Liver (tissue), 9 donors: ENCODE measurements around the gene SYNM. TPM values are rescaled to one million over a fixed set of nuclear protein-coding genes. Genes with fewer than 3 reads are reported as not detected.

Source experiments
- DNase-seq: peaks from one replicate; pipeline ENCODE4 v3.0.0-alpha.2; 2017; ENCODE audit warnings: low spot score
- H3K27ac ChIP-seq, 2 donors: one replicate each; pipeline ENCODE4 v1.7.0; 2013; ENCODE audit warnings: inconsistent platforms in 2 of 2, low read length in 2 of 2, control low read depth in 1 of 2, low read depth in 1 of 2, mild to moderate bottlenecking in 1 of 2
- H3K27me3 ChIP-seq, 4 donors: one replicate each; pipeline versions ENCODE4 v1.6.1 to v1.7.0; 2013; ENCODE audit warnings: low read length in 3 of 4, inconsistent platforms in 1 of 4, mild to moderate bottlenecking in 1 of 4, moderate library complexity in 1 of 4; ENCODE audit not compliant: control insufficient read depth in 4 of 4, insufficient read depth in 4 of 4
- H3K36me3 ChIP-seq, 4 donors: one replicate each; pipeline versions ENCODE4 v1.6.1 to v1.7.0; 2013; ENCODE audit warnings: low read length in 3 of 4, mild to moderate bottlenecking in 3 of 4, low read depth in 1 of 4, moderate library complexity in 1 of 4; ENCODE audit not compliant: control insufficient read depth in 4 of 4, insufficient read depth in 3 of 4
- H3K4me1 ChIP-seq, 4 donors: one replicate each; pipeline versions ENCODE4 v1.6.1 to v1.7.0; 2013; ENCODE audit warnings: low read length in 3 of 4, mild to moderate bottlenecking in 3 of 4, moderate library complexity in 1 of 4; ENCODE audit not compliant: control insufficient read depth in 4 of 4, insufficient read depth in 4 of 4
- H3K4me3 ChIP-seq, 3 donors: one replicate each; pipeline versions ENCODE4 v1.6.1 to v1.7.0; 2013; ENCODE audit warnings: low read length in 3 of 3, control low read depth in 1 of 3, low read depth in 1 of 3, mild to moderate bottlenecking in 1 of 3
- H3K9ac ChIP-seq, 2 donors: one replicate each; pipeline ENCODE4 v1.7.0; 2013; ENCODE audit warnings: low read length in 2 of 2, mild to moderate bottlenecking in 2 of 2, moderate library complexity in 2 of 2, control low read depth in 1 of 2, low read depth in 1 of 2
- H3K9me3 ChIP-seq, 4 donors: one replicate each; pipeline versions ENCODE4 v1.6.1 to v1.7.0; 2013; ENCODE audit warnings: low read length in 3 of 4; ENCODE audit not compliant: control insufficient read depth in 4 of 4
- CTCF ChIP-seq: fragments of 150-350 bp; IDR thresholded peaks from 2 replicates; pipeline ENCODE4 v1.5.1; 2017; ENCODE audit warnings: improper control_type of control experiment, low read depth, low read length; ENCODE audit not compliant: missing input control
- EGR1 ChIP-seq, 2 donors: IDR thresholded peaks; 2 replicates each; pipeline ENCODE4 v1.6.1; 2016 to 2018; ENCODE audit warnings: antibody characterized with exemption in 2 of 2, low read depth in 2 of 2
- FOXA1 ChIP-seq: IDR thresholded peaks from 2 replicates; pipeline ENCODE4 v1.6.1; 2016; ENCODE audit warnings: antibody characterized with exemption
- FOXA2 ChIP-seq: IDR thresholded peaks from 2 replicates; pipeline ENCODE4 v1.6.1; 2016; ENCODE audit warnings: antibody characterized with exemption
- GABPA ChIP-seq, 2 donors: IDR thresholded peaks in 1 of 2; conservative IDR thresholded peaks in 1 of 2; 2 replicates each; pipeline ENCODE4 v1.6.1; 2016; ENCODE audit warnings: antibody characterized with exemption in 2 of 2, mild to moderate bottlenecking in 1 of 2, moderate library complexity in 1 of 2
- HNF4A ChIP-seq, 2 donors: conservative IDR thresholded peaks; 2 replicates each; pipeline ENCODE4 v1.6.1; 2016; ENCODE audit warnings: antibody characterized with exemption in 2 of 2, mild to moderate bottlenecking in 2 of 2
- HNF4G ChIP-seq: IDR thresholded peaks from 2 replicates; pipeline ENCODE4 v1.6.1; 2016; ENCODE audit warnings: antibody characterized with exemption
- MAX ChIP-seq: IDR thresholded peaks from 2 replicates; pipeline ENCODE4 v1.6.1; 2016; ENCODE audit warnings: antibody characterized with exemption
- NR2F2 ChIP-seq: IDR thresholded peaks from 2 replicates; pipeline ENCODE4 v1.6.1; 2016; ENCODE audit warnings: antibody characterized with exemption
- RAD21 ChIP-seq, 2 donors: IDR thresholded peaks; 2 replicates each; pipeline ENCODE4 v1.6.1; 2016; ENCODE audit warnings: antibody characterized with exemption in 2 of 2, mild to moderate bottlenecking in 2 of 2
- REST ChIP-seq: IDR thresholded peaks from 2 replicates; pipeline ENCODE4 v1.6.1; 2016; ENCODE audit warnings: antibody characterized with exemption, mild to moderate bottlenecking
- RXRA ChIP-seq, 2 donors: IDR thresholded peaks; 2 replicates each; pipeline ENCODE4 v1.6.1; 2017 to 2018; ENCODE audit warnings: antibody characterized with exemption in 2 of 2, mild to moderate bottlenecking in 1 of 2
- SP1 ChIP-seq: IDR thresholded peaks from 2 replicates; pipeline ENCODE4 v1.6.1; 2018; ENCODE audit warnings: antibody characterized with exemption, mild to moderate bottlenecking
- TAF1 ChIP-seq: conservative IDR thresholded peaks from 2 replicates; pipeline ENCODE4 v1.6.1; 2016; ENCODE audit warnings: antibody characterized with exemption, mild to moderate bottlenecking
- YY1 ChIP-seq: IDR thresholded peaks from 2 replicates; pipeline ENCODE4 v1.6.1; 2016; ENCODE audit warnings: antibody characterized with exemption, mild to moderate bottlenecking
- WGBS: extraction: QIAGEN DNeasy Blood & Tissue Kit; methylation state at CpG from one replicate; pipeline ENCODE4 v1.1.7; 2013; 5-methylcytosine and 5-hydroxymethylcytosine counted together
- polyA plus RNA-seq, 2 donors: library from polyadenylated mRNA; stranded (reverse) in 1 of 2; unstranded in 1 of 2; fragments of 200-250 nt in 1 of 2; fragments of >200 nt in 1 of 2; fragmentation: Nextera tagmentation in 1 of 2; extraction: Ambion mirVana in 1 of 2; gene quantifications; one replicate each; pipeline versions ENCODE4 v1.2.1 to v1.2.3, GENCODE V29; 2013 to 2015
- total RNA-seq, 2 donors: library from RNA; depleted of rRNA; stranded (reverse); fragments of >200 nt; gene quantifications; one replicate each; pipeline ENCODE4 v1.2.3, GENCODE V29; 2014
- donor health status: healthy.
- donor health status: healthy.
- donor health status: healthy.
- donor health status: healthy.
- donor health status: healthy.

SYNM gene
- total and polyA plus RNA-seq, 4 donors, result 0.39 to 6.4 (median 1.2) TPM

GRCh38 chr15:99126131-99126588 is 21.3 kb downstream of the SYNM start:
- Histone ChIP-seq H3K27ac (no peak overlapping the region), H3K4me1 (peaks cover 0 to 5% (median under 1%) of the 10 kb centered on the region in 4 donors), H3K9me3 (no peaks in the 10 kb centered on the region), H3K9ac (no peak overlapping the region), H3K36me3 (no peaks in the 10 kb centered on the region), H3K4me3 (no peak overlapping the region), H3K27me3 (no peaks in the 10 kb centered on the region)
- 96% methylated on average over 7 of the region's 7 CpGs for WGBS
- DNase-seq, result no peak
- TF ChIP-seq HNF4A (conservative IDR thresholded peaks at IDR 0.05) (no peak), MAX (no peak), FOXA2 (no peak), HNF4G (no peak), EGR1 (IDR thresholded peaks at IDR 0.05; ENCODE audit: low read depth in 2 of 2) (no peak), TAF1 (no peak)

- TF ChIP-seq RAD21 (IDR thresholded peaks at IDR 0.05) (no peak), HNF4G (no peak), YY1 (no peak), HNF4A (conservative IDR thresholded peaks at IDR 0.05) (no peak), REST (no peak), GABPA (IDR thresholded peaks at IDR 0.05 in 1 of 2, conservative IDR thresholded peaks at IDR 0.05 in 1 of 2) (no peak), FOXA1 (no peak), FOXA2 (no peak), CTCF (no peak)
- Histone ChIP-seq H3K4me3 (no peak overlapping the region), H3K27me3 (no peaks in the 10 kb centered on the region), H3K27ac (no peak overlapping the region), H3K36me3 (no peaks in the 10 kb centered on the region), H3K9me3 (no peaks in the 10 kb centered on the region), H3K4me1 (peaks cover under 1 to 13% (median 6%) of the 10 kb centered on the region in 4 donors), H3K9ac (no peak overlapping the region)
- DNase-seq, result no peak
- 97% methylated on average over 3 of the region's 3 CpGs for WGBS
Measured at GRCh38 chr15:99126930-99127329, 22.1 kb downstream of the SYNM start.

- no peak for DNase-seq
- WGBS, result 93% methylated on average over 3 of the region's 3 CpGs
- Histone ChIP-seq H3K36me3 (no peaks in the 10 kb centered on the region), H3K9ac (no peak overlapping the region), H3K27me3 (no peaks in the 10 kb centered on the region), H3K27ac (no peak overlapping the region), H3K4me3 (no peak overlapping the region), H3K4me1 (peaks cover 3 to 18% (median 9%) of the 10 kb centered on the region in 4 donors), H3K9me3 (no peaks in the 10 kb centered on the region)
- TF ChIP-seq FOXA1 (no peak), RXRA (IDR thresholded peaks at IDR 0.05) (no peak), HNF4G (no peak), SP1 (no peak), TAF1 (no peak), MAX (no peak), FOXA2 (no peak), NR2F2 (no peak)
Measured at GRCh38 chr15:99127773-99128172, 22.9 kb downstream of the SYNM start.
